Heart left ventricle (tissue), 16 donors: ENCODE results near the gene B3GLCT. TPM values are rescaled to one million over a fixed set of nuclear protein-coding genes. Genes with fewer than 3 reads are reported as not detected.

ENCODE experiments used
- ATAC-seq, 4 donors: fragments of 200-7000 bp; cut with Tn5 transposase; one replicate each; pipeline ENCODE4 v1.9.1; 2020 to 2022; ENCODE audit warnings: moderate library complexity in 4 of 4, mild to moderate bottlenecking in 3 of 4, moderate number of reproducible peaks in 1 of 4
- DNase-seq, 5 donors: peaks; one replicate each; pipeline ENCODE4 v3.0.0-alpha.2; 2020
- H3K27ac ChIP-seq, 12 donors: fragments of 200-600 bp; sonication (generic) in 4 of 12; one replicate each; pipeline versions ENCODE4 v1.5.0 to v1.8.0; 2016 to 2022; ENCODE audit warnings: mild to moderate bottlenecking in 2 of 12
- H3K27me3 ChIP-seq, 9 donors: fragments of 200-600 bp; sonication (generic) in 2 of 9; one replicate each; pipeline versions ENCODE4 v1.5.1 to v1.8.0; 2016 to 2022; ENCODE audit warnings: mild to moderate bottlenecking in 3 of 9
- H3K36me3 ChIP-seq, 9 donors: fragments of 200-600 bp; sonication (generic) in 2 of 9; one replicate each; pipeline versions ENCODE4 v1.5.0 to v1.8.0; 2018 to 2022; ENCODE audit warnings: mild to moderate bottlenecking in 2 of 9
- H3K4me1 ChIP-seq, 12 donors: fragments of 200-600 bp; sonication (generic) in 4 of 12; one replicate each; pipeline versions ENCODE4 v1.5.0 to v1.8.0; 2016 to 2022; ENCODE audit warnings: mild to moderate bottlenecking in 3 of 12
- H3K4me3 ChIP-seq, 12 donors: fragments of 200-600 bp; sonication (generic) in 4 of 12; one replicate each; pipeline versions ENCODE4 v1.5.0 to v1.8.0; 2017 to 2022; ENCODE audit warnings: mild to moderate bottlenecking in 9 of 12, moderate library complexity in 4 of 12
- H3K9me3 ChIP-seq, 12 donors: fragments of 200-600 bp; sonication (generic) in 4 of 12; one replicate each; pipeline versions ENCODE4 v1.5.0 to v1.8.0; 2016 to 2022; ENCODE audit warnings: mild to moderate bottlenecking in 1 of 12
- POLR2A ChIP-seq, 2 donors: fragments of 450-650 bp; IDR thresholded peaks; one replicate each; pipeline ENCODE4 v1.6.1; 2017; ENCODE audit warnings: antibody characterized with exemption in 2 of 2, mild to moderate bottlenecking in 2 of 2, moderate library complexity in 2 of 2
- WGBS, 4 donors: extraction: QIAGEN DNeasy Blood & Tissue Kit in 2 of 4; methylation state at CpG; one replicate each; pipeline versions ENCODE4 v1.1.5 to v1.1.7; 2013 to 2018; 5-methylcytosine and 5-hydroxymethylcytosine counted together
- intact Hi-C, 10 donors: fragments of 100-400 bp; cut with DNase I; formaldehyde crosslinking; loops; one replicate each; pipeline versions ENCODE4 v1.11.1 to v1.14.2; 2022
- polyA plus RNA-seq, 2 donors: library from polyadenylated mRNA; stranded (reverse); fragments of 200-250 nt; gene quantifications; one replicate each; pipeline ENCODE4 v1.2.3, GENCODE V29; 2013
- total RNA-seq, 9 donors: library from RNA; depleted of rRNA in 2 of 9; stranded (reverse); fragments of >200 nt in 2 of 9; fragmentation: NEBNext Ultra II Directional in 3 of 9; extraction: Animal tissue kit (Norgen Biotek cat#: 25700) in 3 of 9; gene quantifications; one replicate each; pipeline versions ENCODE4 v1.1.0 to v1.2.4, GENCODE V29; 2016 to 2023
- TF ChIP-seq, protein P1 (sequence below), 12 donors: fragments of 200-600 bp; sonication (generic) in 4 of 12; IDR thresholded peaks; one replicate each; pipeline versions ENCODE4 v1.5.0 to v1.8.0; 2018 to 2022; ENCODE audit warnings: antibody characterized with exemption in 12 of 12, mild to moderate bottlenecking in 5 of 12
- donor health status: ischemic (EF 13 %, LVEDD 7.1; RV severe dilation, severe dysfunction).
- donor health status: healthy with polysubstance abuse.
- donor health status: DM: no; HTN: yes; CAD: no.
- donor health status: DM: no; HTN: no; CAD: no.
- donor health status: ischemic (EF 25% LVEDD 6.9; RV normal size, moderate dysfunction).
- donor health status: ischemic (EF 25% LVEDD 5.7; RV mildly dilated, moderate dysfunction).
- donor health status: healthy.
- donor health status: DM: yes; HTN: yes; CAD: no.
- donor health status: ischemic (EF 35%, LVEDD 5.7; RV mildly dilated, moderate dysfunction).
- donor health status: nonischemic (EF 11% LVEDD 7.7; RV severe dilation, severe dysfunction).
- donor health status: DM: yes; HTN: yes; CAD: no.
- donor health status: PGD.
- donor health status: ischemic (EF 29% LVEDD 5.4; RV normal size, mild dysfunction).
- donor health status: nonischemic (EF 23%, LVEDD 6.1; RV moderate dilation, normal function).

B3GLCT gene
- total and polyA plus RNA-seq, 11 donors, result 5.5 to 27.2 (median 20.3) TPM

DNA sequence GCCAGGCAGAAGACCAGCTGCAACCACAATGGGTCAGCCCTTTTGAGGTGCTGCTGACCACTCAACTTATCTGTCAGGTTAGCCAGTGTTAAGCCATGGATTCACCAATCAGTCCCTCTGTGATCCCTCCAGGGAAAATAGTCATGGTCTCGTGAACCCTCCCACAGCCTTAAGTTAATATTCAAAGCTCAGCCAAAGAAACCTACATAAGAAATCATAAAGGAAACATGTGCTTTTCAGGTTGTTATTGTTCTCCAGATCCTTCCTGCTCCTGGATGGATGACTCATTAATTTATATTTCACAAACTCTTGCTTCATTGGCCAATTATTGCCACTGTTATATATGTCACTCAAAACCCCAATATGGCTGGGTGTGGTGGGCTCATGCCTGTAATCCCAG is 161.9 kb downstream of the B3GLCT start:
- intact Hi-C loops, result no loop called here
- no peak overlapping the region for H3K4me3 ChIP-seq
- H3K4me1 ChIP-seq, result no peaks in the 10 kb centered on the region
- H3K9me3 ChIP-seq, result peaks cover 0 to 20% (median 7%) of the 10 kb centered on the region in 12 donors
- no peak overlapping the region for H3K27ac ChIP-seq
- no peak for DNase-seq
- no peak for ATAC-seq
- no peaks in the 10 kb centered on the region for H3K36me3 ChIP-seq
- no peaks in the 10 kb centered on the region for H3K27me3 ChIP-seq
- TF ChIP-seq, protein P1, sequence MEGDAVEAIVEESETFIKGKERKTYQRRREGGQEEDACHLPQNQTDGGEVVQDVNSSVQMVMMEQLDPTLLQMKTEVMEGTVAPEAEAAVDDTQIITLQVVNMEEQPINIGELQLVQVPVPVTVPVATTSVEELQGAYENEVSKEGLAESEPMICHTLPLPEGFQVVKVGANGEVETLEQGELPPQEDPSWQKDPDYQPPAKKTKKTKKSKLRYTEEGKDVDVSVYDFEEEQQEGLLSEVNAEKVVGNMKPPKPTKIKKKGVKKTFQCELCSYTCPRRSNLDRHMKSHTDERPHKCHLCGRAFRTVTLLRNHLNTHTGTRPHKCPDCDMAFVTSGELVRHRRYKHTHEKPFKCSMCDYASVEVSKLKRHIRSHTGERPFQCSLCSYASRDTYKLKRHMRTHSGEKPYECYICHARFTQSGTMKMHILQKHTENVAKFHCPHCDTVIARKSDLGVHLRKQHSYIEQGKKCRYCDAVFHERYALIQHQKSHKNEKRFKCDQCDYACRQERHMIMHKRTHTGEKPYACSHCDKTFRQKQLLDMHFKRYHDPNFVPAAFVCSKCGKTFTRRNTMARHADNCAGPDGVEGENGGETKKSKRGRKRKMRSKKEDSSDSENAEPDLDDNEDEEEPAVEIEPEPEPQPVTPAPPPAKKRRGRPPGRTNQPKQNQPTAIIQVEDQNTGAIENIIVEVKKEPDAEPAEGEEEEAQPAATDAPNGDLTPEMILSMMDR (IDR thresholded peaks at IDR 0.05), result no peak
- no peak for TF ChIP-seq POLR2A (IDR thresholded peaks at IDR 0.05)
- WGBS, 4 donors, result 57 to 70% (median 66%) methylated on average over 1 of the region's 1 CpG

DNA sequence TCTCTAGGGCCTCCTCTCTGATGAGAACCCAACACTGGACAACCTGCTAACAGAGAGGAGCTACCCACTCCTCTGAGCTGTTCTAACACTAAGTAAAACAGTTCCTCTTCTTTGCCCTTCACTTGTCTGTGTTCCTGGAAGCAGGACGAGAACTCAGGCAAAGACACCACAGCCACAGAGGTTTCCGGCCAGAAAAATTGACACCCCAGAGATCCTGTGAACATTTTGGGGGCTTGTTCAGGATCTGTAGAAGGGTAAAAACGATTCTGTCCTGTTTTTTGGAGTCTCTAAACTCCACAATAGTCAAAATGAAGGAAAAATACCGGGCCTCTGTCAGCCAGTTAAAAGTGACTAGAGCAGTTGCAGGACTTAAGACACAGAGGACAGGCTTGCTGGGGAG is 165.9 kb downstream of the B3GLCT start:
- no peak for TF ChIP-seq POLR2A (IDR thresholded peaks at IDR 0.05)
- TF ChIP-seq, protein P1 (IDR thresholded peaks at IDR 0.05), result no peak
- intact Hi-C loops, result no loop called here
- 57 to 58% (median 57%) methylated on average over 4 of the region's 4 CpGs for WGBS, 4 donors

DNA sequence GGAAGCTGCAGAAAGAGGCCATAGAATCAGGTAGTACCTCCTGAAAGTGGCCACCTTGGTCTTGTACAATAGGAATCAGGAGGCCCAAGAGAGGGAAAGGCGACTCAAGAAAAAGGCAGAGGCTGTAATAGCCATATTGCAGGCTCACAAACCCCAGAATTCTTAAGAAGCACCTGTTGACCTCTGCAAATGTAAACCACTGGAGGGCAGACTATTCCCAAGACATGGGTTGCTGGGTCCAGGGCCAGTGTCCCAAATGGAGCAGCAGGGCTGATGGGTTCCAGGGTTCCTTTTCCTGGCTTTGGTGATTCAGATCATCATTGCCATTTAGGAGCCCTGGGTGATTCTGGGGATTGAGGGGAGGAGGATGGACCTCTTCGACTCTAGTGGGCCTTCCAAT is 167.6 kb downstream of the B3GLCT start:
- peaks cover 0 to 23% (median 7%) of the 10 kb centered on the region in 12 donors for H3K9me3 ChIP-seq
- H3K27me3 ChIP-seq, result no peaks in the 10 kb centered on the region
- H3K4me1 ChIP-seq, result no peaks in the 10 kb centered on the region
- H3K4me3 ChIP-seq, result no peak overlapping the region
- DNase-seq (no peak), ATAC-seq (no peak)
- H3K36me3 ChIP-seq, result no peaks in the 10 kb centered on the region
- intact Hi-C loops, result no loop called here
- WGBS, 4 donors, result 69 to 81% (median 76%) methylated on average over 2 of the region's 2 CpGs
- no peak for TF ChIP-seq POLR2A (IDR thresholded peaks at IDR 0.05)
- no peak overlapping the region for H3K27ac ChIP-seq

More for the DNA sequence above, 165.9 kb downstream of the B3GLCT start:
- no peaks in the 10 kb centered on the region for H3K4me1 ChIP-seq
- no peaks in the 10 kb centered on the region for H3K36me3 ChIP-seq
- H3K27ac ChIP-seq, result no peak overlapping the region
- no peak overlapping the region for H3K4me3 ChIP-seq
- ATAC-seq (no peak), DNase-seq (no peak)
- no peaks in the 10 kb centered on the region for H3K27me3 ChIP-seq
- peaks cover 0 to 23% (median 7%) of the 10 kb centered on the region in 12 donors for H3K9me3 ChIP-seq

DNA sequence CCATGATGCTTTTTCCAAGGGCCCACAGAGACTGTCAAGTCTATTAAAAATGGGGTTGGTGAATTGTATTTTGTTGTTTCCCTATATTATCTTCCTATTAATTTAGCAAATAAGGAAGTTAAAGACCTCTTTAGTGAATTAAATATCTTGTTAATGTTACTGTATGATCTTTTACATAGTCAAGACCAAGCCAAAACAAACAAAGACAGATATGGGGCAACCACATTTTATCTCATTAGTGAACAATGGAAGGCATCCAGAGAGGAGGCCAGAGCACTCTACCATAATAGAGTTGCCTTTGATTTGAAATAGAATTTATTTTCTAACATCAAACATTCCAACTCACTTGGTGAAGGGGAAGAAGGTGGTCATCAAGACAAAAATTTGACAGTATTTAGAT is 169.4 kb downstream of the B3GLCT start:
- H3K27ac ChIP-seq, result no peak overlapping the region
- intact Hi-C loops, result no loop called here
- no peaks in the 10 kb centered on the region for H3K36me3 ChIP-seq
- no peak overlapping the region for H3K4me3 ChIP-seq
- peaks cover 0 to 23% (median 7%) of the 10 kb centered on the region in 12 donors for H3K9me3 ChIP-seq
- no peaks in the 10 kb centered on the region for H3K27me3 ChIP-seq
- TF ChIP-seq, protein P1 (IDR thresholded peaks at IDR 0.05), result no peak
- no peak for TF ChIP-seq POLR2A (IDR thresholded peaks at IDR 0.05)
- no peak for DNase-seq
- no peaks in the 10 kb centered on the region for H3K4me1 ChIP-seq
- no peak for ATAC-seq

DNA sequence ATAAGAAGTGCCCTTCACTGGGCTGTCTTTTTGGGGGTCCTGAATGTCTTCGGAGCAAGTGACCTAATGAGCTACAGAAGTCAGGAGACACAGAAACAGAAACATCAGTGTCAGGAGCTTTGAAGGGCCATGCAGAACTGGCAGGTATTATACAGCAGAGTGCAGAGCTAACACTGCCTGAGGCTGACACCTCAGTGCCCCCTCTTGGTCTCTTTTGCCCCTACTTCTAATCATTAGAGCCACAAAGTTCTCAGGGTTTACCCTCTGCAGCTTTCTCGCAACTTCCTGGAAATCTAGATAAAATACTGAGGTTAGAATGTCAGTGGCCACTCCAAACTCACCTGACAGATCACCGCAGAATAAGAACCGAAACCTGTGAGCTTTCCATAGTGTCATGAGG is 172.7 kb downstream of the B3GLCT start:
- Histone ChIP-seq H3K4me3 (no peak overlapping the region), H3K36me3 (no peaks in the 10 kb centered on the region), H3K27me3 (no peaks in the 10 kb centered on the region), H3K9me3 (no peaks in the 10 kb centered on the region), H3K4me1 (no peaks in the 10 kb centered on the region), H3K27ac (no peak overlapping the region)
- TF ChIP-seq POLR2A (IDR thresholded peaks at IDR 0.05), result no peak
- TF ChIP-seq, protein P1 (IDR thresholded peaks at IDR 0.05), result peak in 1 of 12 donors; percentile 8
- intact Hi-C loops, result no loop called here
- DNase-seq (no peak), ATAC-seq (no peak)
- whole genome bisulfite sequencing, 4 donors, result 89 to 97% (median 90%) methylated on average over 4 of the region's 4 CpGs
